Activated CD8-positive, alpha-beta memory T cell treated with anti-CD3 and anti-CD28 coated beads, Interleukin-2, amount 50 U/mL, for 4 hours (primary cell): ENCODE data around the gene ZNF652.
"Not testable (repeated sequence)": the region's sequence is repeated elsewhere in the genome, so short reads cannot be mapped to it uniquely, and the experiment has no call there.

Experiments
- DNase-seq: peaks from one replicate; pipeline ENCODE4 v3.0.0-alpha.2; 2020

ZNF652 gene

GRCh38 chr17:49298371-49298976, 63.6 kb downstream of the ZNF652 start:
- DNase-seq = no peak

- no peak for DNase-seq
Observed at GRCh38 chr17:49297141-49297540, 64.9 kb downstream of the ZNF652 start.

- no peak for DNase-seq
Observed at GRCh38 chr17:49294122-49294521, 67.9 kb downstream of the ZNF652 start.

GRCh38 chr17:49292901-49293300, 69.1 kb downstream of the ZNF652 start:
- no peak for DNase-seq

GRCh38 chr17:49291929-49292328, 70.1 kb downstream of the ZNF652 start:
- no peak for DNase-seq

GRCh38 chr17:49290690-49291359, 71.2 kb downstream of the ZNF652 start:
- no peak for DNase-seq

- no peak for DNase-seq
Observed at GRCh38 chr17:49288388-49288787, 73.7 kb downstream of the ZNF652 start.

- DNase-seq = no peak
Observed at GRCh38 chr17:49287481-49287880, 74.6 kb downstream of the ZNF652 start.

- not testable (repeated sequence) for DNase-seq
Observed at GRCh38 chr17:49286261-49286973, 75.6 kb downstream of the ZNF652 start.

- no peak for DNase-seq
Observed at GRCh38 chr17:49285716-49286115, 76.3 kb downstream of the ZNF652 start.

GRCh38 chr17:49280918-49281317, 81.1 kb downstream of the ZNF652 start:
- no peak for DNase-seq

GRCh38 chr17:49280061-49280460, 82.0 kb downstream of the ZNF652 start:
- DNase-seq = no peak

- not testable (repeated sequence) for DNase-seq
Observed at GRCh38 chr17:49279263-49280015, 82.6 kb downstream of the ZNF652 start.

- DNase-seq = no peak
Observed at GRCh38 chr17:49278076-49278475, 84.0 kb downstream of the ZNF652 start.

GRCh38 chr17:49277638-49278037, 84.4 kb downstream of the ZNF652 start:
- no peak for DNase-seq

- DNase-seq = not testable (repeated sequence)
Observed at GRCh38 chr17:49275981-49276380, 86.1 kb downstream of the ZNF652 start.

- no peak for DNase-seq
Observed at GRCh38 chr17:49269356-49269755, 92.7 kb downstream of the ZNF652 start.

- no peak for DNase-seq
Observed at GRCh38 chr17:49267912-49268311, 94.1 kb downstream of the ZNF652 start.

- no peak for DNase-seq
Observed at GRCh38 chr17:49266233-49266632, 95.8 kb downstream of the ZNF652 start.

GRCh38 chr17:49261540-49261939, 100.5 kb downstream of the ZNF652 start:
- DNase-seq = not testable (repeated sequence)

- DNase-seq = no peak
Observed at GRCh38 chr17:49260817-49261291, 101.2 kb downstream of the ZNF652 start.

GRCh38 chr17:49260011-49260816, 101.8 kb downstream of the ZNF652 start:
- DNase-seq = peak; percentile 68
